ENCODE measurements around the gene EEF1AKMT3.

Gene EEF1AKMT3

DNA sequence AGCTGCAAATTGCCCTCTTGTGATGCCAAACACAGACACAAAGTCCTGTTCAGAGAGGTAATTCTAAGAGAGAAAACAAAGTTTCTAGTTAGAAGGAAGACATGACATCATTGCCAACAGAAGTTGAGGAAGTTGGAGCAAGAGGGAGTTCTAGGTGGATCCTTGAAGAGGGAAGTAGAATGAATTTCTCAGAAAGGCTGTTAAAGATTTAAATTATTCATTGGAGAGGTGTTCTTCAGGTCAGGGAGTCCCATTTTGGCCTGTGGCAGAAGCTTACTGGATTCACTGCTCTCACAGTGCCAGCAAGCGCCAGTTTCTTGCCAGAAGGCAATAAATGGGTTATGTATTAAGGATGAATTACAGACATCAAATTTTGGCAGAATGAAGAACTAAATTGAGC, 25.5 kb downstream of the EEF1AKMT3 start:
- H3K79me2 ChIP-seq (ENCODE audit: insufficient read depth, low read length), result no peaks in the 10 kb centered on the region
- H3K4me1 ChIP-seq (ENCODE audit: insufficient read depth, low read length, severe bottlenecking), result no peaks in the 10 kb centered on the region
- peaks cover 52% of the 10 kb centered on the region for H3K36me3 ChIP-seq (ENCODE audit: insufficient read depth, low read length)
- no peak overlapping the region for H3K9ac ChIP-seq (ENCODE audit: low read length)
- no peak overlapping the region for H2AFZ ChIP-seq (ENCODE audit: low read length)
- no peaks in the 10 kb centered on the region for H4K20me1 ChIP-seq (ENCODE audit: insufficient read depth, low read length)
- no peak overlapping the region for H3K27ac ChIP-seq (ENCODE audit: low read depth, low read length, poor library complexity, severe bottlenecking)
- no peaks in the 10 kb centered on the region for H3F3A ChIP-seq (ENCODE audit: insufficient read depth, low read length)
- H3K27me3 ChIP-seq (ENCODE audit: insufficient read depth, low read length), result no peaks in the 10 kb centered on the region
- no peaks in the 10 kb centered on the region for H3K9me2 ChIP-seq (ENCODE audit: low read depth, low read length)
- H3K4me2 ChIP-seq (ENCODE audit: low read length), result no peak overlapping the region
- TF ChIP-seq EZH2 (IDR thresholded peaks at IDR 0.05; ENCODE audit: borderline replicate concordance, low read length), result no peak
- TF ChIP-seq, protein P1, sequence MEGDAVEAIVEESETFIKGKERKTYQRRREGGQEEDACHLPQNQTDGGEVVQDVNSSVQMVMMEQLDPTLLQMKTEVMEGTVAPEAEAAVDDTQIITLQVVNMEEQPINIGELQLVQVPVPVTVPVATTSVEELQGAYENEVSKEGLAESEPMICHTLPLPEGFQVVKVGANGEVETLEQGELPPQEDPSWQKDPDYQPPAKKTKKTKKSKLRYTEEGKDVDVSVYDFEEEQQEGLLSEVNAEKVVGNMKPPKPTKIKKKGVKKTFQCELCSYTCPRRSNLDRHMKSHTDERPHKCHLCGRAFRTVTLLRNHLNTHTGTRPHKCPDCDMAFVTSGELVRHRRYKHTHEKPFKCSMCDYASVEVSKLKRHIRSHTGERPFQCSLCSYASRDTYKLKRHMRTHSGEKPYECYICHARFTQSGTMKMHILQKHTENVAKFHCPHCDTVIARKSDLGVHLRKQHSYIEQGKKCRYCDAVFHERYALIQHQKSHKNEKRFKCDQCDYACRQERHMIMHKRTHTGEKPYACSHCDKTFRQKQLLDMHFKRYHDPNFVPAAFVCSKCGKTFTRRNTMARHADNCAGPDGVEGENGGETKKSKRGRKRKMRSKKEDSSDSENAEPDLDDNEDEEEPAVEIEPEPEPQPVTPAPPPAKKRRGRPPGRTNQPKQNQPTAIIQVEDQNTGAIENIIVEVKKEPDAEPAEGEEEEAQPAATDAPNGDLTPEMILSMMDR (IDR thresholded peaks at IDR 0.05; ENCODE audit: low read length), result no peak
- H3K4me3 ChIP-seq (ENCODE audit: low read depth, low read length, poor library complexity, severe bottlenecking), result no peak overlapping the region
- H3K9me3 ChIP-seq (ENCODE audit: low read length), result no peaks in the 10 kb centered on the region

DNA sequence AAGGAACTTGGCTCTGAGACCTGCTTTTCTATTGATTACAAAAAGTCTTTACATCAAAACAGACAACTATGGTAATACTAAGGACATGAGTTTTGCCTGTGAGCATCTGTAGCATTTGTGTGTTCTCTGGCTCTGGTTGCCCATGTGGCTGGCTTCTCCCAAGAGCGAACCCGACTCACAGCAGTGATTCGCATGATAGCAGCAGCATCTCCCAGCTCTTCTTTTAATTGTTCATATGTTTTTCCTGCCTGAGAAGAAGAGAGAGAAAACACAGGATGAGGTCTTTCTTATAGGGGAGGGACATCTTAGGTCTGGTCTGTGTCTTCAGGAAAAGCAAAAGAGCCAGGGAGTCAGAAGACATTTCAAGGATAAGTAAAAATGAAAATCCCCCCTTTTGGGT, 28.6 kb downstream of the EEF1AKMT3 start:
- no peaks in the 10 kb centered on the region for H3F3A ChIP-seq (ENCODE audit: insufficient read depth, low read length)
- H3K4me2 ChIP-seq (ENCODE audit: low read length), result no peak overlapping the region
- no peak overlapping the region for H3K4me3 ChIP-seq (ENCODE audit: low read depth, low read length, poor library complexity, severe bottlenecking)
- H2AFZ ChIP-seq (ENCODE audit: low read length), result no peak overlapping the region
- peaks cover 26% of the 10 kb centered on the region for H3K36me3 ChIP-seq (ENCODE audit: insufficient read depth, low read length)
- H3K9ac ChIP-seq (ENCODE audit: low read length), result no peak overlapping the region
- TF ChIP-seq EZH2 (IDR thresholded peaks at IDR 0.05; ENCODE audit: borderline replicate concordance, low read length), result no peak
- TF ChIP-seq, protein P1 (IDR thresholded peaks at IDR 0.05; ENCODE audit: low read length), result no peak
- no peaks in the 10 kb centered on the region for H4K20me1 ChIP-seq (ENCODE audit: insufficient read depth, low read length)
- no peak overlapping the region for H3K27ac ChIP-seq (ENCODE audit: low read depth, low read length, poor library complexity, severe bottlenecking)
- H3K9me2 ChIP-seq (ENCODE audit: low read depth, low read length), result no peaks in the 10 kb centered on the region
- no peaks in the 10 kb centered on the region for H3K27me3 ChIP-seq (ENCODE audit: insufficient read depth, low read length)
- no peaks in the 10 kb centered on the region for H3K9me3 ChIP-seq (ENCODE audit: low read length)
- no peaks in the 10 kb centered on the region for H3K4me1 ChIP-seq (ENCODE audit: insufficient read depth, low read length, severe bottlenecking)
- H3K79me2 ChIP-seq (ENCODE audit: insufficient read depth, low read length), result no peaks in the 10 kb centered on the region

DNA sequence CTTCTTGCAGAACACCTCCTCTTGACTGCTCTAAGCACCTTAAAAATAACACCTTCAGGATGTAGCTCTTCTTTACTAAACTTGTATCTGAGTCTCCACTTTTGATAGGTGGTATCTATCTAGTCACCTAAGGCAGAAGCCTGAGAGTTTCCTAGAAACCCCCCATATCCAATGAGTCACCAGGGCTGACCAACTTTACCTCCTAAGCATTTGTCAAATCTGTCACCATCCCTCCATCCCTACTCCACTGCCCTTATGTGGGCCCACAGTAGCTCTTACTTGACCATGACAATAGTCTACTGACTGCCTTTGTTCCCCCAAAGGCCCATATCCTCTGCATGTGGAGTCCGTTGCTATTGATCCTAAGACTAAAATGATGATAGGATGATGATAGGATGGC, 30.2 kb downstream of the EEF1AKMT3 start:
- Histone ChIP-seq H3K4me3 (ENCODE audit: low read depth, low read length, poor library complexity, severe bottlenecking) (no peak overlapping the region), H3K36me3 (ENCODE audit: insufficient read depth, low read length) (peaks cover 9% of the 10 kb centered on the region; the same call in 1 of the 2 replicates), H3K4me2 (ENCODE audit: low read length) (no peak overlapping the region), H3K9me3 (ENCODE audit: low read length) (no peaks in the 10 kb centered on the region), H3K9ac (ENCODE audit: low read length) (no peak overlapping the region), H3K27ac (ENCODE audit: low read depth, low read length, poor library complexity, severe bottlenecking) (no peak overlapping the region), H3K9me2 (ENCODE audit: low read depth, low read length) (no peaks in the 10 kb centered on the region), H3K79me2 (ENCODE audit: insufficient read depth, low read length) (no peaks in the 10 kb centered on the region), H2AFZ (ENCODE audit: low read length) (no peak overlapping the region), H3K4me1 (ENCODE audit: insufficient read depth, low read length, severe bottlenecking) (no peaks in the 10 kb centered on the region), H3K27me3 (ENCODE audit: insufficient read depth, low read length) (no peaks in the 10 kb centered on the region), H4K20me1 (ENCODE audit: insufficient read depth, low read length) (no peaks in the 10 kb centered on the region), H3F3A (ENCODE audit: insufficient read depth, low read length) (no peaks in the 10 kb centered on the region)
- TF ChIP-seq EZH2 (IDR thresholded peaks at IDR 0.05; ENCODE audit: borderline replicate concordance, low read length), result no peak

DNA sequence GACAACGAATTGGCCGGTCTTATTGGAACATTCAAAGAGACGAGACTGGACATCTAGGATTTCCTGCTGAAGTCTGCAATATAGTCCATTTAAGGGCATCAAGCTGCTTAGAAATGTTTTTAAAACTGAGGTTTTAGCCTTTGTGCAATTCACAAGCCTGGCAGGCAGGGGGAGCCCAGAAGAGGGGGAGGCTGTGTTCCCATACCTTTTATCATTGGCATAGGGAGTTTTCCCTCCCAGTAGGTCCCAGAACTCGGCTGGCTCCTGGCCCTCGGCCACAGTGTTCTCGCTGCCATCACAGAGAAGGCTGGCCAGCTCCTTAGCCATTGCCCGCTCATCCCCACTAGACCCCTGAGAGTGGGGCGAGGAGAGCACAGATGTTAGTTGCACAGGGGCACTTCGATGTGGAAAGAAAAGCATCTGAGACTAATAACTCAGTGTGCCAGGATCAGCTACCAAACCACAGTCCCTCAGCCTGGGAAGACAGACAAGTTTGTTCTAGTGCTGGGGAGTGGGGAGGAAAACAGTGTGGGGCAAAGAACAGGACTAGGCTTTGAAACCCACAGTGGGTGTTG, 31.0 kb downstream of the EEF1AKMT3 start:
- no peak overlapping the region for H2AFZ ChIP-seq (ENCODE audit: low read length)
- peaks cover 4% of the 10 kb centered on the region; the same call in 1 of the 2 replicates for H3K36me3 ChIP-seq (ENCODE audit: insufficient read depth, low read length)
- H3K79me2 ChIP-seq (ENCODE audit: insufficient read depth, low read length), result no peaks in the 10 kb centered on the region
- TF ChIP-seq, protein P1 (IDR thresholded peaks at IDR 0.05; ENCODE audit: low read length), result peak; percentile 73
- TF ChIP-seq EZH2 (IDR thresholded peaks at IDR 0.05; ENCODE audit: borderline replicate concordance, low read length), result no peak
- no peak overlapping the region for H3K4me3 ChIP-seq (ENCODE audit: low read depth, low read length, poor library complexity, severe bottlenecking)
- H3F3A ChIP-seq (ENCODE audit: insufficient read depth, low read length), result no peaks in the 10 kb centered on the region
- no peak overlapping the region for H3K4me2 ChIP-seq (ENCODE audit: low read length)
- H3K27me3 ChIP-seq (ENCODE audit: insufficient read depth, low read length), result no peaks in the 10 kb centered on the region
- no peaks in the 10 kb centered on the region for H4K20me1 ChIP-seq (ENCODE audit: insufficient read depth, low read length)
- H3K9ac ChIP-seq (ENCODE audit: low read length), result no peak overlapping the region
- no peaks in the 10 kb centered on the region for H3K4me1 ChIP-seq (ENCODE audit: insufficient read depth, low read length, severe bottlenecking)
- no peaks in the 10 kb centered on the region for H3K9me3 ChIP-seq (ENCODE audit: low read length)
- no peaks in the 10 kb centered on the region for H3K9me2 ChIP-seq (ENCODE audit: low read depth, low read length)
- H3K27ac ChIP-seq (ENCODE audit: low read depth, low read length, poor library complexity, severe bottlenecking), result no peak overlapping the region

Measured in OCI-LY1 (cell line).